Spleen (tissue), 11 donors: ENCODE data around the gene ANKRD11. TPM values are rescaled to one million over a fixed set of nuclear protein-coding genes. Genes with fewer than 3 reads are reported as not detected.

Source experiments
- DNase-seq: peaks from one replicate; pipeline ENCODE4 v3.0.0-alpha.2; 2020
- H3K27ac ChIP-seq, 8 donors: fragments of 200-600 bp; sonication (generic) in 7 of 8; 1 replicate in 4 of 8; 2 replicates in 4 of 8; pipeline versions ENCODE4 v1.5.0 to v1.8.0; 2016 to 2021; ENCODE audit warnings: inconsistent platforms in 4 of 8, mild to moderate bottlenecking in 4 of 8, moderate library complexity in 1 of 8
- H3K27me3 ChIP-seq, 7 donors: fragments of 200-600 bp; sonication (generic) in 6 of 7; replicated peaks in 1 of 7; 1 replicate in 4 of 7; 2 replicates in 3 of 7; pipeline versions ENCODE4 v1.5.0 to v1.8.0; 2016 to 2021; ENCODE audit warnings: inconsistent platforms in 3 of 7, mild to moderate bottlenecking in 1 of 7
- H3K36me3 ChIP-seq, 6 donors: fragments of 200-600 bp; sonication (generic) in 5 of 6; 1 replicate in 4 of 6; 2 replicates in 2 of 6; pipeline versions ENCODE4 v1.5.0 to v1.8.0; 2016 to 2021; ENCODE audit warnings: inconsistent platforms in 2 of 6
- H3K4me1 ChIP-seq, 6 donors: fragments of 200-600 bp; sonication (generic) in 5 of 6; 1 replicate in 3 of 6; 2 replicates in 3 of 6; pipeline versions ENCODE4 v1.5.0 to v1.8.0; 2016 to 2021; ENCODE audit warnings: inconsistent platforms in 3 of 6
- H3K4me3 ChIP-seq, 8 donors: fragments of 200-600 bp; sonication (generic) in 7 of 8; 1 replicate in 4 of 8; 2 replicates in 4 of 8; pipeline versions ENCODE4 v1.5.0 to v1.8.0; 2016 to 2021; ENCODE audit warnings: inconsistent platforms in 4 of 8, mild to moderate bottlenecking in 4 of 8, moderate library complexity in 2 of 8
- H3K9me3 ChIP-seq, 8 donors: fragments of 200-600 bp; sonication (generic) in 7 of 8; 1 replicate in 4 of 8; 2 replicates in 4 of 8; pipeline versions ENCODE4 v1.5.0 to v1.8.0; 2016 to 2021; ENCODE audit warnings: inconsistent platforms in 4 of 8
- POLR2A ChIP-seq, 3 donors: fragments of 450-650 bp; IDR thresholded peaks; one replicate each; pipeline ENCODE4 v1.5.1; 2017; ENCODE audit warnings: antibody characterized with exemption in 3 of 3, mild to moderate bottlenecking in 1 of 3
- POLR2AphosphoS5 ChIP-seq, 3 donors: sonication (generic); formaldehyde crosslinking; IDR thresholded peaks; one replicate each; pipeline ENCODE4 v1.5.1; 2017; ENCODE audit warnings: antibody characterized with exemption in 3 of 3
- WGBS, 5 donors: extraction: QIAGEN DNeasy Blood & Tissue Kit in 3 of 5; methylation state at CpG; one replicate each; pipeline versions ENCODE4 v1.1.5 to v1.1.7; 2013 to 2018; 5-methylcytosine and 5-hydroxymethylcytosine counted together
- intact Hi-C: fragments of 100-400 bp; cut with DNase I; formaldehyde crosslinking; loops from one replicate; pipeline ENCODE4 v1.15.0; 2023; ENCODE audit warnings: low total_unique reads
- polyA plus RNA-seq, 3 donors: library from polyadenylated mRNA; stranded (reverse); fragments of 200-250 nt; gene quantifications; one replicate each; pipeline ENCODE4 v1.2.1, GENCODE V29; 2013
- total RNA-seq, 7 donors: library from RNA; depleted of rRNA in 3 of 7; stranded (reverse); fragments of >200 nt in 3 of 7; fragmentation: NEBNext Ultra II Directional in 4 of 7; extraction: Animal tissue kit (Norgen Biotek cat#: 25700) in 4 of 7; gene quantifications; one replicate each; pipeline versions ENCODE4 v1.1.0 to v1.2.1, GENCODE V29; 2016 to 2021
- TF ChIP-seq, protein P1 (sequence below), 11 experiments: fragments of 200-600 bp in 7 of 11; fragments of 450-650 bp in 4 of 11; sonication (generic) in 4 of 11; IDR thresholded peaks in 8 of 11; conservative IDR thresholded peaks in 3 of 11; 1 replicate in 7 of 11; 2 replicates in 4 of 11; pipeline versions ENCODE4 v1.4.0 to v1.8.0; 2016 to 2021; ENCODE audit warnings: antibody characterized with exemption in 11 of 11, inconsistent platforms in 4 of 11, mild to moderate bottlenecking in 1 of 11
- donor health status: healthy with polysubstance abuse.
- donor health status: DM: no; HTN: no; CAD: no; lungs with moderate emphysema.
- donor health status: DM: no; HTN: no; CAD: no.
- donor health status: Bipolar disorder and iron deficiency.
- donor health status: healthy.
- donor health status: DM: no; HTN: no; CAD: no.
- donor health status: DM: yes; HTN: yes; CAD: no.

Gene ANKRD11
- total and polyA plus RNA-seq, 10 donors, result 29.0 to 203 (median 128) TPM

DNA sequence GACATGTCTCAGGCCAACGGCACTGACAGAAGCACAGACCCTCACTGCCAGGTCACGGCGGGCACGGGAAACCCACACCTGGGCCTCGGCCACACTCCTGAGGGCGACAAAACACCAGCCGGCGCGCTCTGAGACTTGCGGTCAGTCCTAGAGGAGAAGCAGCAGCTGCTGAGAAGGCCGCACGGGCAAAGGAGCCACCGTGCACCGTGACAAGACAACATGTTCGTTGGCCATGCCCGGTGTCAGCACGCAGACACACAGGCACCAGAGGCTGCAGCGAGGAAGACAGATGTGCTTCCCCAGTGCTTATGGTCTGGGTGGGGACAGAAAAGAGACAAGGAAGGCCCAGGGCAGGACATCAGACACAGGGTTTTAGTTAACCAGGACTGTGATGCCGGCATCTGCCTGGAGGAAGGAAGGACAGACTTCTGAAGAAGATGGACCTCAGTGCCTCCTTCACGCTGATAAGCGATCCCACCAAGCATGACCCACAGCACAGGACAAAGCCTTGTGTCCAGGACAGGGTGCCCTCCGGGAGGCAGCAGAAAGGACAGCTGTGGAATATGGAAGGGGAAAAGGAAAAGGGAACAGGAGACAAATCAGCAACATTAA lies 84.0 kb downstream of the ANKRD11 start:
- no peaks in the 10 kb centered on the region for H3K9me3 ChIP-seq
- H3K27me3 ChIP-seq, result no peaks in the 10 kb centered on the region
- no peak overlapping the region for H3K4me3 ChIP-seq
- DNase-seq, result no peak
- no peak for TF ChIP-seq POLR2A (IDR thresholded peaks at IDR 0.05)
- TF ChIP-seq, protein P1, sequence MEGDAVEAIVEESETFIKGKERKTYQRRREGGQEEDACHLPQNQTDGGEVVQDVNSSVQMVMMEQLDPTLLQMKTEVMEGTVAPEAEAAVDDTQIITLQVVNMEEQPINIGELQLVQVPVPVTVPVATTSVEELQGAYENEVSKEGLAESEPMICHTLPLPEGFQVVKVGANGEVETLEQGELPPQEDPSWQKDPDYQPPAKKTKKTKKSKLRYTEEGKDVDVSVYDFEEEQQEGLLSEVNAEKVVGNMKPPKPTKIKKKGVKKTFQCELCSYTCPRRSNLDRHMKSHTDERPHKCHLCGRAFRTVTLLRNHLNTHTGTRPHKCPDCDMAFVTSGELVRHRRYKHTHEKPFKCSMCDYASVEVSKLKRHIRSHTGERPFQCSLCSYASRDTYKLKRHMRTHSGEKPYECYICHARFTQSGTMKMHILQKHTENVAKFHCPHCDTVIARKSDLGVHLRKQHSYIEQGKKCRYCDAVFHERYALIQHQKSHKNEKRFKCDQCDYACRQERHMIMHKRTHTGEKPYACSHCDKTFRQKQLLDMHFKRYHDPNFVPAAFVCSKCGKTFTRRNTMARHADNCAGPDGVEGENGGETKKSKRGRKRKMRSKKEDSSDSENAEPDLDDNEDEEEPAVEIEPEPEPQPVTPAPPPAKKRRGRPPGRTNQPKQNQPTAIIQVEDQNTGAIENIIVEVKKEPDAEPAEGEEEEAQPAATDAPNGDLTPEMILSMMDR (IDR thresholded peaks at IDR 0.05 in 8 of 11, conservative IDR thresholded peaks at IDR 0.05 in 3 of 11), result no peak
- TF ChIP-seq POLR2AphosphoS5 (IDR thresholded peaks at IDR 0.05), result peak in 2 of 3 donors; percentile 24 to 54
- H3K27ac ChIP-seq, result peak overlapping the region in 1 of 8 donors; percentile 64
- intact Hi-C loops, result no loop called here
- no peaks in the 10 kb centered on the region for H3K36me3 ChIP-seq
- WGBS, 5 donors, result 83 to 91% (median 86%) methylated on average over 17 to 22 of the region's 22 CpGs
- peaks cover 78 to 100% (median 94%) of the 10 kb centered on the region in 6 donors for H3K4me1 ChIP-seq

DNA sequence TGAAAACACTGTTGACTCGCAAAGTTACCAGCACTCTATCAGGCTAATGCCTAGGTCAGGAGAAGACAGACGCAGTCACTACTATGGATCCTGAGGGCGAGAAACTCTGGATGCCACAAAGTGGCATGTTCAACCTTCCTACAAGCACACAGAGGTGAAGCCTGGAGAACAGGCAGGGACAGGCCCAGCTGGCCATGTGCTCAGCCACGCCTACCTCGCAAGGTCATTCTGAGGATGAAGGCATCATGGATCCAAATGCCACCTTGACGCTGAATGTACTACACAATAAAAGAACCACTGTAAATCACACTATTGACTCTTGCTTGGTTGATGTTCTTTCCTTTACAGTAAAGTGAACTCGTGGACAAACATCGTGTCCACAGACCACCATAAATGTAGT lies 85.8 kb downstream of the ANKRD11 start:
- DNase-seq, result no peak
- Histone ChIP-seq H3K4me1 (peaks cover 60 to 92% (median 80%) of the 10 kb centered on the region in 6 donors), H3K27me3 (no peaks in the 10 kb centered on the region), H3K36me3 (peaks cover 0 to 3% (median 1%) of the 10 kb centered on the region in 6 donors), H3K27ac (no peak overlapping the region), H3K9me3 (no peaks in the 10 kb centered on the region), H3K4me3 (no peak overlapping the region)
- 84 to 96% (median 89%) methylated on average over 8 of the region's 8 CpGs for WGBS, 5 donors
- intact Hi-C loops, result no loop called here
- TF ChIP-seq POLR2A (IDR thresholded peaks at IDR 0.05) (no peak), POLR2AphosphoS5 (IDR thresholded peaks at IDR 0.05) (no peak)
- TF ChIP-seq, protein P1 (IDR thresholded peaks at IDR 0.05 in 8 of 11, conservative IDR thresholded peaks at IDR 0.05 in 3 of 11), result no peak

DNA sequence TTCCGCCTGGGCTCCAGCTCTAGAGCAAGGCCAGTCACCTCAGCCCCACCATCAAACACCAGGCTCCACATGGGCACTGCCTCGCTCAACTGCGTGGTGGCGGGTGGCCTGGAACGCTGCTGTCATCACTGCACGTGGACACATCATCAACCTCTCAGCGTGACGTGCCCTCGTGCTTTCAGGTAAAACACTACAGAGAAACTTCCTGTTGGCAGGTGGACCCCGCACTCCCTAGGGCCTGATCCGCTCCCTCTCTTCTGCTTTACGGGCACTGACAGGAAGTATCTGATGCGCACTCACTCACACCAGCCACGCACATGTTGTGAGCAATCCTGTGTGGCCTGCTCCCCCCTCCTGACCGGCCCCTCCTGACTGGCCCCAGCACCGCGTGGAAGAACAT lies 87.4 kb downstream of the ANKRD11 start:
- no peak for DNase-seq

More for the DNA sequence above, 87.4 kb downstream of the ANKRD11 start:
- WGBS, 5 donors, result 46 to 59% (median 52%) methylated on average over 5 to 17 of the region's 17 CpGs
- Histone ChIP-seq H3K9me3 (no peaks in the 10 kb centered on the region), H3K4me1 (peaks cover 44 to 92% (median 71%) of the 10 kb centered on the region in 6 donors), H3K36me3 (peaks cover 0 to 7% (median 2%) of the 10 kb centered on the region in 6 donors), H3K27me3 (no peaks in the 10 kb centered on the region), H3K4me3 (peak overlapping the region in 1 of 8 donors; percentile 4), H3K27ac (peak overlapping the region in 3 of 8 donors; percentile 42 to 47 (median 46))
- TF ChIP-seq POLR2A (IDR thresholded peaks at IDR 0.05) (no peak), POLR2AphosphoS5 (IDR thresholded peaks at IDR 0.05) (peak; percentile 45 to 63 (median 49))
- TF ChIP-seq, protein P1 (IDR thresholded peaks at IDR 0.05 in 8 of 11, conservative IDR thresholded peaks at IDR 0.05 in 3 of 11), result no peak
- intact Hi-C loops, result no loop called here
